ENCODE data around the gene NAA60. TPM values are rescaled to one million over a fixed set of nuclear protein-coding genes. Genes with fewer than 3 reads are reported as not detected.
A peak's percentile ranks its signal among the peaks of the same experiment; 100 is the strongest.

NAA60 gene
- total RNA-seq, result 15.7 TPM

DNA sequence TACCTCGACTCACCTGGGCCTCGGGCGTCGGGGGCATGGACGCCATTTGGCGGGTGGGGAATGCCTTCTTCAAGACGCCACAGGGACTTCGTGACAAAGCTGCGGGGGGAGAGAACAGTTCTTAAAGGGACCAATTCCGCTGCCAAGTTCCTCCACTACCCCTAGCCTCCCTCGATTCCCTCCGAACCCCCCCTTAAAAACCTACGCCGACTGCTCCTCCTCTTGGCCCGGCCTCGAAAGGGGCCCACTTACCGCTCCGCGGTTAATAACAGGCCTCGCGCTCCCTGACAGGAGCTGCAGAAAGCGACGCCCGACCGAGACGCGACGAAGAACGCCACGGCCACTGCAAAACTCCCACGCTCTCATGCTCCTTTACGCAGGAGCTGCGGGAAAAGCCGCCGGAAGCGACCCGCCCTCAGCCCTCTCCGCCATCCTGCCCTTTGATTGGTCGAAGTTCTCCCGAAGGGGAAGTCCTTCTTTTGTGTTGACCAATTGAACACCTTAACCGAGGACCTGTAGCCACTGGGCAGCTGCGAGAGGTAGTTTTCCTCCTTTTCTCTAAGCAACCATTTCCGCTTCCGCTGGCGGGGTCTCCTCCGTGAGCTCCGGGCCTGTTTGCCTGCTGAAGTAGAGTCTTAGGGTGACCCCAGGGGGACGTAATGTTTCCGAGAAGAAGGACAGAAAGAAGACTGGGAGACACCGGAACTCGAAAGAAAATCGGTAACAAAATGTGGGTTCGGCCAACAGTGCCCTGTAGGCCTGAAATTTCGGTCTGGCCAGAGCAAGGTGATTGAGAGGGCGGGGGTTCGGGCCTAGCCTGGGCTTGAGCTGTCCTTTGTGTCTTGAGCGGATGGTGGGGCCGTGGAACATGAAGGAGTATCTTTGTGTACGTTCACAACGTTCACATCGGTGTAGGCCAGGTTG, at the start of gene NAA60, which contains the start of gene ZNF597:
NAA60 (plus strand) TSS at position 573 of the 924 bp plus-strand sequence. CDS start 32,548 bp downstream, outside the sequence.
ZNF597 (minus strand) TSS at position 397 of the 924 bp plus-strand sequence; CDS start at position 46, 351 bp downstream.
- H3K36me3 ChIP-seq (ENCODE audit: control insufficient read depth in 3 of 3, insufficient read depth in 3 of 3, low read length in 3 of 3), result peaks cover 5 to 14% (median 6%) of the 10 kb centered on the region in 3 donors
- H3K27ac ChIP-seq (ENCODE audit: low read depth, low read length), result peak within 1 kb of the TSS; percentile 70
- no peaks in the 10 kb centered on the region for H3K27me3 ChIP-seq (ENCODE audit: control insufficient read depth in 3 of 3, insufficient read depth in 3 of 3, low read length in 3 of 3)
- peaks cover 0 to 7% (median 3%) of the 10 kb centered on the region in 3 donors for H3K4me1 ChIP-seq (ENCODE audit: control insufficient read depth in 3 of 3, insufficient read depth in 3 of 3, low read length in 3 of 3)
- H3K9ac ChIP-seq (ENCODE audit: low read depth in 1 of 3, low read length in 3 of 3), result peak within 1 kb of the TSS; percentile 76 to 91 (median 81)
- peak within 1 kb of the TSS; percentile 77 to 90 (median 89) for H3K4me3 ChIP-seq (ENCODE audit: low read length in 3 of 3)
- peaks cover 0 to 5% (median 4%) of the 10 kb centered on the region in 3 donors for H3K9me3 ChIP-seq (ENCODE audit: control insufficient read depth in 3 of 3, low read length in 3 of 3)

DNA sequence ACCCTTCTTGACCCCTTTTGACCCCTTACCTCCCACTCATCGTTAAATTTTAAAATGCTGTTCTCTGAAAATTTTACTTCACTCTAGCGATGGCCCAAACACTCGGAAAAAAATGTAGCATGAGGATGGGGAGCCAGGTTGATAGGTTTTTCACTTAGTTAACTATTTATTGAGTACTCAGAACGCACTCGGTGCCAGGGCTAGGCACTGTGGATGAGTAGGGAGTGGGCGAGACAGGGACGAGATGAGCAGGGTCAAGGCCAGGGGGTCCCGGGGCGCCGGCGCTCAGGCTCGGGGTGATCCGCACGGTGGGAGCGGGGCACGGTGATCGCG, 43.1 kb upstream of the NAA60 start:
- peak overlapping the region; percentile 90 to 96 (median 93) for H3K4me3 ChIP-seq (ENCODE audit: low read length in 3 of 3)
- no peaks in the 10 kb centered on the region for H3K27me3 ChIP-seq (ENCODE audit: control insufficient read depth in 3 of 3, insufficient read depth in 3 of 3, low read length in 3 of 3)
- peaks cover 16 to 37% (median 25%) of the 10 kb centered on the region in 3 donors for H3K9me3 ChIP-seq (ENCODE audit: control insufficient read depth in 3 of 3, low read length in 3 of 3)
- peaks cover 8 to 15% (median 11%) of the 10 kb centered on the region in 3 donors for H3K4me1 ChIP-seq (ENCODE audit: control insufficient read depth in 3 of 3, insufficient read depth in 3 of 3, low read length in 3 of 3)
- peak overlapping the region; percentile 66 for H3K27ac ChIP-seq (ENCODE audit: low read depth, low read length)
- peaks cover 45 to 56% (median 49%) of the 10 kb centered on the region in 3 donors for H3K36me3 ChIP-seq (ENCODE audit: control insufficient read depth in 3 of 3, insufficient read depth in 3 of 3, low read length in 3 of 3)
- peak overlapping the region; percentile 88 to 94 (median 93) for H3K9ac ChIP-seq (ENCODE audit: low read depth in 1 of 3, low read length in 3 of 3)

DNA sequence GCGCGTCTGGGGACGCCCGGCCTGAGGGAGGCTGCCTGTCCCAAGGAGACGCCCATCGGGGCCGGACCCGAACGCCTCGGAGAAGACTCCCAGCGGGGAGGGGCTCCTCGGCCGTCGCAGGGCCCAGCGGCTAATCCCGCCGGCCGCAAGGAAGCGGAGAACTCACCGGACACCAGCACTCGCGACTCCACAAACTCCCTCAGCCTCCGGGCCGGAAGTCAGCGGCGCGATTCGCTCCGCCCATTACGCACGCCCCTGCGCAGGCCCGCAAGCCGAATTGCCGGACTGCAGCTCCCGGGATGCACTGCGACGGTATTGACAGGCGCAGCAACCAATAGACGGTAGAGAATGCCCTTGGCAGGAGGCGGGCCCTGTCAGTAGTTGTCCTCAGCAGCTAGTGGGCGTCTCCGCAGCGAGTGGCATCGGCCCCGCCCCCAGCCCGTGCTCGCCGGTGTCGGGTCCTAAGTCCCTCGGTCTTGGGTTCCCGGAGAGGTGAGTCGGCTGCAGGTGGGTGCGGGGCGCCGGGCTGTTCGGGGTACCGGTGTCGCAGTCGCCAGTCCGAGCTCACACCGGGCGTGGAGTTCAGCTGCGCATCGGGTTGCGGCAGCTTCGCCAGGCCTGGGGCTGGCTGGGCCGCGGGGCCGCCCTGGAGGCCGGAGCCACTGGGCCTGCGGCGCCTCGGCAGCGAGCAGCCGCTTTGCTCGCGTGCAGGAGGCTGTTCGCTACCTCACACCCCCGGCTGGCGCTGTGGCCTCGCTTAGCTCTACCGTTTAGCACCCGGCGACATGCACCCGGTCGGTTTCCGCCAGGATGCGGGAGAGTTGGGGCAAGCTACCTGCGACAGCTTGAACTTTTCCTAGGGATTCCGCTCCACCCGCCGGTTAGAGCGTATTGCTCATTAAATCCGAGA, 42.4 kb upstream of the NAA60 start, which contains the start of the genes ZNF174 and ZSCAN32:
ZNF174 (plus strand) TSS at position 437 of the 910 bp plus-strand sequence. CDS start 790 bp downstream, outside the sequence.
ZSCAN32 (minus strand) TSS at position 226 of the 910 bp plus-strand sequence. CDS start 3,447 bp downstream, outside the sequence.
- Histone ChIP-seq H3K36me3 (ENCODE audit: control insufficient read depth in 3 of 3, insufficient read depth in 3 of 3, low read length in 3 of 3) (peaks cover 48 to 56% (median 51%) of the 10 kb centered on the region in 3 donors), H3K9me3 (ENCODE audit: control insufficient read depth in 3 of 3, low read length in 3 of 3) (peaks cover 20 to 41% (median 28%) of the 10 kb centered on the region in 3 donors)

DNA sequence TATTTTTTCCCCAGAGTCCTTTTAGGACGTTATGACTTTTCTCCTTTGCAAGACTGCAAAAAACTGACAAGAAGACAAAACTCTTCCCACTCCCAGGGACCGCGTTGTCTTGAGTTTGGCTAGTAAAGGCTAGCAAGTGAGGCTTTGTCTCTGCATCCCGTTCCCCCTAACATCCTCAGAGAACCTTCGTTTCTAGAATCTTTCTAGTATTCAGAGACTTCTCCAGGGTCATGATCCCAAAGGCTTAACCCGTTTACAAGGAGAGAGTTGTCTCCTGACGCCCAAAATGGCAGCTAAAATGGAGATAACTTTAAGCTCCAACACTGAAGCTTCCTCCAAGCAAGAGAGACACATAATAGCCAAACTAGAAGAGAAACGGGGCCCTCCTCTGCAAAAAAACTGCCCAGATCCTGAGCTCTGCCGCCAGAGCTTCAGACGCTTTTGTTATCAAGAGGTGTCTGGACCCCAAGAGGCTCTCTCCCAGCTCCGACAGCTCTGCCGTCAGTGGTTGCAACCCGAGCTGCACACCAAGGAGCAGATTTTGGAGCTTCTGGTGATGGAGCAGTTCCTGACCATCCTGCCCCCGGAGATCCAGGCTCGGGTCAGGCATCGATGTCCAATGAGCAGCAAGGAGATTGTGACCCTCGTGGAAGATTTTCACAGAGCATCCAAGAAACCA, 41.6 kb upstream of the NAA60 start:
- H3K27me3 ChIP-seq (ENCODE audit: control insufficient read depth in 3 of 3, insufficient read depth in 3 of 3, low read length in 3 of 3), result no peaks in the 10 kb centered on the region
- peak overlapping the region; percentile 73 for H3K27ac ChIP-seq (ENCODE audit: low read depth, low read length)
- peak overlapping the region; percentile 88 to 96 (median 93) for H3K4me3 ChIP-seq (ENCODE audit: low read length in 3 of 3)
- H3K9me3 ChIP-seq (ENCODE audit: control insufficient read depth in 3 of 3, low read length in 3 of 3), result peaks cover 25 to 45% (median 29%) of the 10 kb centered on the region in 3 donors
- peak overlapping the region; percentile 86 to 96 (median 94) for H3K9ac ChIP-seq (ENCODE audit: low read depth in 1 of 3, low read length in 3 of 3)
- H3K4me1 ChIP-seq (ENCODE audit: control insufficient read depth in 3 of 3, insufficient read depth in 3 of 3, low read length in 3 of 3), result peaks cover 8 to 15% (median 11%) of the 10 kb centered on the region in 3 donors
- H3K36me3 ChIP-seq (ENCODE audit: control insufficient read depth in 3 of 3, insufficient read depth in 3 of 3, low read length in 3 of 3), result peaks cover 49 to 55% (median 51%) of the 10 kb centered on the region in 3 donors

More for the DNA sequence above, 42.4 kb upstream of the NAA60 start, which contains the start of the genes ZNF174 and ZSCAN32:
- peak within 1 kb of the TSS; percentile 90 to 96 (median 93) for H3K4me3 ChIP-seq (ENCODE audit: low read length in 3 of 3)
- peak within 1 kb of the TSS; percentile 88 to 96 (median 94) for H3K9ac ChIP-seq (ENCODE audit: low read depth in 1 of 3, low read length in 3 of 3)
- H3K4me1 ChIP-seq (ENCODE audit: control insufficient read depth in 3 of 3, insufficient read depth in 3 of 3, low read length in 3 of 3), result peaks cover 8 to 15% (median 11%) of the 10 kb centered on the region in 3 donors
- H3K27ac ChIP-seq (ENCODE audit: low read depth, low read length), result peak within 1 kb of the TSS; percentile 73
- H3K27me3 ChIP-seq (ENCODE audit: control insufficient read depth in 3 of 3, insufficient read depth in 3 of 3, low read length in 3 of 3), result no peaks in the 10 kb centered on the region

DNA sequence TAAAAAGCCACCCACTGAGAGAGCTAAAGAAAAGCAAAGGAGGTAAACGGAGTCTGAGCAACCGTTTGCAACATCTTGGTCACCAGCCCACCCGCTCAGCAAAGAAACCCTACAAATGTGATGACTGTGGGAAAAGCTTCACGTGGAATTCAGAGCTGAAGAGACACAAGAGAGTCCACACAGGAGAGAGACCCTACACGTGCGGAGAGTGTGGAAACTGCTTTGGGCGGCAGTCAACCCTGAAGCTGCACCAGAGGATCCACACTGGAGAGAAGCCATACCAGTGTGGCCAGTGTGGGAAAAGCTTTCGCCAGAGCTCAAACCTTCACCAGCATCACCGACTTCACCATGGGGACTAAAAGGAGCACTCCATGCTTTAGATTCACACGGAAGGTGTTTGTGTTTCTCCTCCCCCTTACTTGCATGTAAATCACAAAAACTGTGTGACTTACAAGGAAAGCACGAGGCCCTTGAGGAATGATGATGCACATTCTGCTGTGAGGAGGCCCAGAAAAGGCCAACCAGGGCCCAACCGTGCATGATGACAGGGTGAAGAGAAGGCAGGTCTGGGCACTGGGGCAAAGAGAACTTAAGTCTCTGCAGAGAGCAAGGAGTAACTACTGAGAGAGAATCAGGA, 34.8 kb upstream of the NAA60 start:
- peaks cover 0 to under 1% (median 0%) of the 10 kb centered on the region in 3 donors for H3K4me1 ChIP-seq (ENCODE audit: control insufficient read depth in 3 of 3, insufficient read depth in 3 of 3, low read length in 3 of 3)
- H3K36me3 ChIP-seq (ENCODE audit: control insufficient read depth in 3 of 3, insufficient read depth in 3 of 3, low read length in 3 of 3), result peaks cover 62% of the 10 kb centered on the region in 3 donors
- H3K27ac ChIP-seq (ENCODE audit: low read depth, low read length), result no peak overlapping the region
- no peak overlapping the region for H3K9ac ChIP-seq (ENCODE audit: low read depth in 1 of 3, low read length in 3 of 3)
- peak overlapping the region; percentile 6 to 69 (median 7) for H3K4me3 ChIP-seq (ENCODE audit: low read length in 3 of 3)
- H3K9me3 ChIP-seq (ENCODE audit: control insufficient read depth in 3 of 3, low read length in 3 of 3), result peaks cover 52 to 74% (median 72%) of the 10 kb centered on the region in 3 donors
- no peaks in the 10 kb centered on the region for H3K27me3 ChIP-seq (ENCODE audit: control insufficient read depth in 3 of 3, insufficient read depth in 3 of 3, low read length in 3 of 3)

DNA sequence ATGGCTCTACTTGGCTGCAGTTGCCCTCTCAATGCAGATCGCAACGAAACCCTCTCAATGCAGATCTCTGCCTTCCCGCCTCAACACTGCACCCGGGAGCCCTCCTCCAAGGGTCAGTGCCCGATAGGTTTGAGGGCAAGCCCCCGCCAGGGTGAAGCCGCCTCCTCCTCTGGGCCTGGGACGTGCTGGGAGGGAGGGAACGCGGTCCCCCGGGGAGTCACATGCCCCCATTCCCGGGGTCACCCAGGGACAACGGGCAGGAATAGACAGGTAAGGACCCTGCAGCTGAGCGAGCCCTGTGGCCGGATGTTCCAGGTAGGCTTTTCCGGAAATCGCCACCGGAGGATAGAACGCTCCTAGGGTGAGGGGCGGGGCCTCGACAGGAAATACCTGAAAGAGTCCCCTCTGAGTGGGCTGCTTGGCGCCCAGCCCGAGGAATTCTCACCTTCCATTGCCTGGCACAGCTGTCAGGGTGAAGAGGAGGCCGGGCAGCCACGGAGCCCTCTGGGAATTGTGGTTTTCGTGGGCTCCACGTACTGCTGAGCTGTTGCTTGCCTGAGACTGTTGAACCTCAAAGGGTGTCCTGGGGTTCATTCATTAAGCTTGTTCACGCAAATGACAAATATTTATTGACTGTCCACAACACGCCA, 29.6 kb upstream of the NAA60 start:
- no peaks in the 10 kb centered on the region for H3K4me1 ChIP-seq (ENCODE audit: control insufficient read depth in 3 of 3, insufficient read depth in 3 of 3, low read length in 3 of 3)
- H3K4me3 ChIP-seq (ENCODE audit: low read length in 3 of 3), result no peak overlapping the region
- no peaks in the 10 kb centered on the region for H3K27me3 ChIP-seq (ENCODE audit: control insufficient read depth in 3 of 3, insufficient read depth in 3 of 3, low read length in 3 of 3)
- H3K27ac ChIP-seq (ENCODE audit: low read depth, low read length), result no peak overlapping the region
- peaks cover 11 to 12% (median 11%) of the 10 kb centered on the region in 3 donors for H3K36me3 ChIP-seq (ENCODE audit: control insufficient read depth in 3 of 3, insufficient read depth in 3 of 3, low read length in 3 of 3)
- H3K9me3 ChIP-seq (ENCODE audit: control insufficient read depth in 3 of 3, low read length in 3 of 3), result peaks cover 23 to 40% (median 38%) of the 10 kb centered on the region in 3 donors
- H3K9ac ChIP-seq (ENCODE audit: low read depth in 1 of 3, low read length in 3 of 3), result no peak overlapping the region

DNA sequence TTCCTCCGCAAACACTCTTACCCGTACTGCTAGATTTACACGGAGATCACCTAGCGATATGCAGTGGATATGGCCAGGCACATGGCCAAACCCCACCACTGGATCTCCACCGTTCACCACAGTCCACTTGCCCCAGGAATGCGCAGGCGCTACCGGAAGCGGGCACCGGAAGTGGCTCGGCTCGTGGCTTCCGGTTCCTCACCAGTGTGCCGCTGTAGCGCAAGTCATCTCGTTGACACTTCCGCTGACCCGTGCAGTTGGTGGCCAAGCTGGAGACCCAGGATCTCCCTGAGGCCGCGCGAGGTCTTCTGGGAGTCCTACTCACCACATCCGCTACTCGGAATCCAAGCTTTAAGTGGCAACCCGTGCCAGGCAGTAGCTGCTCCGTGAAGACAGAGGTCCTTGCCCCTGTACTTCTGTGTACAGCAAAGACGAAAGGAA, 11.7 kb upstream of the NAA60 start:
- peak overlapping the region; percentile 0 to 66 (median 47) for H3K4me3 ChIP-seq (ENCODE audit: low read length in 3 of 3)
- H3K4me1 ChIP-seq (ENCODE audit: control insufficient read depth in 3 of 3, insufficient read depth in 3 of 3, low read length in 3 of 3), result no peaks in the 10 kb centered on the region
- H3K9ac ChIP-seq (ENCODE audit: low read depth in 1 of 3, low read length in 3 of 3), result no peak overlapping the region
- no peaks in the 10 kb centered on the region for H3K27me3 ChIP-seq (ENCODE audit: control insufficient read depth in 3 of 3, insufficient read depth in 3 of 3, low read length in 3 of 3)
- H3K27ac ChIP-seq (ENCODE audit: low read depth, low read length), result no peak overlapping the region
- H3K36me3 ChIP-seq (ENCODE audit: control insufficient read depth in 3 of 3, insufficient read depth in 3 of 3, low read length in 3 of 3), result peaks cover 4 to 16% (median 10%) of the 10 kb centered on the region in 3 donors
- peaks cover 0 to 10% (median 0%) of the 10 kb centered on the region in 3 donors for H3K9me3 ChIP-seq (ENCODE audit: control insufficient read depth in 3 of 3, low read length in 3 of 3)

DNA sequence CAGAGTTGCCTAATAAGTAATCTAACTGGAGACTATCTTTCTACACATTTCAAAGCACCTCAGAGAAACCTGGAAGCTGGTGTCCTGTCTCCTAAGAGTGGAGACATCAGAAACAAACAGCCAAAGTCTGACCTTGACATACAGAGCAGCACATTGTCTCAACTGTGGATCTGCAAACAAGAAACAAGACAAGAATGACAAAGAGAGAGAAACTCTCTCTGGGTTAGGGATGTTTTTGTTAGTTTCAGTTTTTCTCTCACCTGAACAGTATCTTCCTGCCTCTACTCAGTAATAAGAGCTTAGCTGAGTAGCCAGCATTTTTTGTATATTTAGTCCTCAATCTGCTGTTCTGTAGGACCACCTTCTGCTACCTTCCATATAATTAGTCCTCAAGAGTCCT, 9.1 kb upstream of the NAA60 start:
- no peaks in the 10 kb centered on the region for H3K27me3 ChIP-seq (ENCODE audit: control insufficient read depth in 3 of 3, insufficient read depth in 3 of 3, low read length in 3 of 3)
- no peaks in the 10 kb centered on the region for H3K4me1 ChIP-seq (ENCODE audit: control insufficient read depth in 3 of 3, insufficient read depth in 3 of 3, low read length in 3 of 3)
- peaks cover 0 to 13% (median 0%) of the 10 kb centered on the region in 3 donors for H3K9me3 ChIP-seq (ENCODE audit: control insufficient read depth in 3 of 3, low read length in 3 of 3)
- H3K27ac ChIP-seq (ENCODE audit: low read depth, low read length), result no peak overlapping the region
- H3K36me3 ChIP-seq (ENCODE audit: control insufficient read depth in 3 of 3, insufficient read depth in 3 of 3, low read length in 3 of 3), result peaks cover 5 to 17% (median 16%) of the 10 kb centered on the region in 3 donors
- H3K9ac ChIP-seq (ENCODE audit: low read depth in 1 of 3, low read length in 3 of 3), result no peak overlapping the region
- no peak overlapping the region for H3K4me3 ChIP-seq (ENCODE audit: low read length in 3 of 3)
